Testis (tissue), 2 donors: ENCODE measurements around the gene EXOSC1.

Experiments
- CTCF ChIP-seq, 3 experiments: fragments of 450-650 bp in 2 of 3; fragments of 200-600 bp in 1 of 3; sonication (generic) in 1 of 3; IDR thresholded peaks; one replicate each; pipeline ENCODE4 v1.5.1; 2016 to 2019; ENCODE audit warnings: antibody characterized with exemption in 3 of 3, mild to moderate bottlenecking in 2 of 3, moderate library complexity in 1 of 3
- POLR2A ChIP-seq: fragments of 450-650 bp; IDR thresholded peaks from one replicate; pipeline ENCODE4 v1.6.1; 2017; ENCODE audit warnings: antibody characterized with exemption, mild to moderate bottlenecking, moderate library complexity

- TF ChIP-seq CTCF (IDR thresholded peaks at IDR 0.05) (no peak), POLR2A (no peak)
These were observed 17.2 kb downstream of the EXOSC1 start for GRCh38 chr10:97428572-97428981.
